Peyer's patch (tissue), 4 donors: ENCODE results near the gene MRPL51.

Experiments used
- CTCF ChIP-seq, 6 experiments: fragments of 450-650 bp in 4 of 6; fragments of 200-600 bp in 2 of 6; sonication (generic) in 1 of 6; IDR thresholded peaks; one replicate each; pipeline ENCODE4 v1.5.1; 2017 to 2019; ENCODE audit warnings: antibody characterized with exemption in 6 of 6, mild to moderate bottlenecking in 3 of 6, moderate library complexity in 1 of 6
- POLR2A ChIP-seq, 2 donors: fragments of 450-650 bp; IDR thresholded peaks; one replicate each; pipeline ENCODE4 v1.5.1; 2017; ENCODE audit warnings: antibody characterized with exemption in 2 of 2, mild to moderate bottlenecking in 2 of 2, moderate library complexity in 2 of 2

DNA sequence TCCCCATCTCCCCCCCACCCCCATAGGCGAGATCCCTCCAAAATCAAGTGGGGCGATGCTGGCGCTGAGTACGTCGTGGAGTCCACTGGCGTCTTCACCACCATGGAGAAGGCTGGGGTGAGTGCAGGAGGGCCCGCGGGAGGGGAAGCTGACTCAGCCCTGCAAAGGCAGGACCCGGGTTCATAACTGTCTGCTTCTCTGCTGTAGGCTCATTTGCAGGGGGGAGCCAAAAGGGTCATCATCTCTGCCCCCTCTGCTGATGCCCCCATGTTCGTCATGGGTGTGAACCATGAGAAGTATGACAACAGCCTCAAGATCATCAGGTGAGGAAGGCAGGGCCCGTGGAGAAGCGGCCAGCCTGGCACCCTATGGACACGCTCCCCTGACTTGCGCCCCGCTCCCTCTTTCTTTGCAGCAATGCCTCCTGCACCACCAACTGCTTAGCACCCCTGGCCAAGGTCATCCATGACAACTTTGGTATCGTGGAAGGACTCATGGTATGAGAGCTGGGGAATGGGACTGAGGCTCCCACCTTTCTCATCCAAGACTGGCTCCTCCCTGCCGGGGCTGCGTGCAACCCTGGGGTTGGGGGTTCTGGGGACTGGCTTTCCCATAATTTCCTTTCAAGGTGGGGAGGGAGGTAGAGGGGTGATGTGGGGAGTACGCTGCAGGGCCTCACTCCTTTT, 44.0 kb upstream of the MRPL51 start:
- TF ChIP-seq CTCF (IDR thresholded peaks at IDR 0.05) (no peak), POLR2A (IDR thresholded peaks at IDR 0.05) (no peak)
